HepG2 (cell line): ENCODE measurements around the gene SIRT7. TPM values are rescaled to one million over a fixed set of nuclear protein-coding genes. Genes with fewer than 3 reads are reported as not detected.

Source experiments
- ELF1 ChIP-seq: sonication (generic); formaldehyde crosslinking; IDR thresholded peaks from 2 replicates; pipeline ENCODE4 v1.4.0; 2020; ENCODE audit warnings: missing genetic modification reagents
- HNRNPK ChIP-seq: fragments of 200-400 bp; formaldehyde crosslinking; IDR thresholded peaks from 2 replicates; pipeline ENCODE4 v1.6.1; 2018; ENCODE audit warnings: low read length, low read depth, moderate library complexity, mild to moderate bottlenecking; ENCODE audit not compliant: poor library complexity, severe bottlenecking
- MAFF ChIP-seq: IDR thresholded peaks from 2 replicates; pipeline ENCODE4 v1.6.1; 2011; ENCODE audit warnings: low read depth, low read length, improper control_type of control experiment
- MXD4 ChIP-seq: IDR thresholded peaks from 2 replicates; pipeline ENCODE4 v1.6.1; 2016; ENCODE audit warnings: mild to moderate bottlenecking, missing biosample characterization, missing genetic modification reagents
- PHF21A ChIP-seq: sonication (generic); formaldehyde crosslinking; IDR thresholded peaks from 2 replicates; pipeline ENCODE4 v1.5.0; 2020; ENCODE audit warnings: mild to moderate bottlenecking, missing genetic modification reagents
- SIN3A ChIP-seq: IDR thresholded peaks from 2 replicates; pipeline ENCODE4 v1.6.1; 2011; ENCODE audit warnings: low read depth, mild to moderate bottlenecking, control low read depth, low read length, borderline replicate concordance
- TEAD2 ChIP-seq: sonication (generic); formaldehyde crosslinking; IDR thresholded peaks from 2 replicates; pipeline ENCODE4 v1.9.0; 2021; ENCODE audit warnings: missing genetic modification reagents
- ZNF354B ChIP-seq: sonication (generic); formaldehyde crosslinking; IDR thresholded peaks from 2 replicates; pipeline ENCODE4 v1.8.0; 2022; ENCODE audit warnings: mild to moderate bottlenecking, missing genetic modification reagents
- ZNF672 ChIP-seq: sonication (generic); formaldehyde crosslinking; IDR thresholded peaks from 2 replicates; pipeline ENCODE4 v1.8.1; 2022; ENCODE audit warnings: missing genetic modification reagents
- ZNF781 ChIP-seq: sonication (generic); formaldehyde crosslinking; IDR thresholded peaks from 2 replicates; pipeline ENCODE4 v1.5.1; 2020; ENCODE audit warnings: borderline replicate concordance, mild to moderate bottlenecking, missing genetic modification reagents; ENCODE audit errors: not compliant biosample characterization
- polyA plus RNA-seq, 8 experiments: library from polyadenylated mRNA; depleted of rRNA in 3 of 8; stranded (reverse) in 7 of 8; unstranded in 1 of 8; fragments of >200 nt; fragmentation: Illumina TruSeq in 4 of 8; extraction: Trizol in 4 of 8; gene quantifications; 2 replicates each; pipeline versions ENCODE4 v1.2.1 to v1.2.3, GENCODE V29; 2011 to 2016; ENCODE audit warnings: low read depth in 4 of 8, missing spikeins in 1 of 8, mixed read lengths in 1 of 8; ENCODE audit not compliant: insufficient read depth in 1 of 8
- total RNA-seq, 5 experiments: library from RNA; depleted of rRNA; stranded (reverse); fragments of >200 nt; fragmentation: Illumina TruSeq; extraction: Trizol; gene quantifications; 2 replicates each; pipeline ENCODE4 v1.2.3, GENCODE V29; 2016; ENCODE audit warnings: low read depth in 1 of 5
- TF ChIP-seq, protein P1 (sequence below), 2 experiments: sonication (generic) in 1 of 2; formaldehyde crosslinking in 1 of 2; IDR thresholded peaks; 2 replicates each; pipeline versions ENCODE4 v1.6.1 to v1.9.0; 2014 to 2022; ENCODE audit warnings: antibody characterized with exemption in 1 of 2, borderline replicate concordance in 1 of 2, inconsistent platforms in 1 of 2, low read depth in 1 of 2, missing genetic modification reagents in 1 of 2
- TF ChIP-seq, protein P2 (sequence below): sonication (generic); formaldehyde crosslinking; IDR thresholded peaks from 2 replicates; pipeline ENCODE4 v1.5.0; 2020; ENCODE audit warnings: missing genetic modification reagents
- TF ChIP-seq, protein P3 (sequence below): sonication (generic); formaldehyde crosslinking; IDR thresholded peaks from 2 replicates; pipeline ENCODE4 v1.4.0; 2020; ENCODE audit warnings: missing genetic modification reagents, mild to moderate bottlenecking, borderline replicate concordance
- TF ChIP-seq, protein P4 (sequence below): IDR thresholded peaks from 2 replicates; pipeline ENCODE4 v1.6.1; 2012; ENCODE audit warnings: low read length, improper control_type of control experiment
- TF ChIP-seq, protein P5 (sequence below): sonication (generic); formaldehyde crosslinking; IDR thresholded peaks from 2 replicates; pipeline ENCODE4 v1.4.0; 2020; ENCODE audit warnings: low read depth, mild to moderate bottlenecking, missing genetic modification reagents

The SIRT7 gene
- total and polyA plus RNA-seq, 2 of the 13 experiments (the other 11 are each of a cell fraction or from before 2014, with no cell fraction given): 8.3 to 24.8 TPM

DNA sequence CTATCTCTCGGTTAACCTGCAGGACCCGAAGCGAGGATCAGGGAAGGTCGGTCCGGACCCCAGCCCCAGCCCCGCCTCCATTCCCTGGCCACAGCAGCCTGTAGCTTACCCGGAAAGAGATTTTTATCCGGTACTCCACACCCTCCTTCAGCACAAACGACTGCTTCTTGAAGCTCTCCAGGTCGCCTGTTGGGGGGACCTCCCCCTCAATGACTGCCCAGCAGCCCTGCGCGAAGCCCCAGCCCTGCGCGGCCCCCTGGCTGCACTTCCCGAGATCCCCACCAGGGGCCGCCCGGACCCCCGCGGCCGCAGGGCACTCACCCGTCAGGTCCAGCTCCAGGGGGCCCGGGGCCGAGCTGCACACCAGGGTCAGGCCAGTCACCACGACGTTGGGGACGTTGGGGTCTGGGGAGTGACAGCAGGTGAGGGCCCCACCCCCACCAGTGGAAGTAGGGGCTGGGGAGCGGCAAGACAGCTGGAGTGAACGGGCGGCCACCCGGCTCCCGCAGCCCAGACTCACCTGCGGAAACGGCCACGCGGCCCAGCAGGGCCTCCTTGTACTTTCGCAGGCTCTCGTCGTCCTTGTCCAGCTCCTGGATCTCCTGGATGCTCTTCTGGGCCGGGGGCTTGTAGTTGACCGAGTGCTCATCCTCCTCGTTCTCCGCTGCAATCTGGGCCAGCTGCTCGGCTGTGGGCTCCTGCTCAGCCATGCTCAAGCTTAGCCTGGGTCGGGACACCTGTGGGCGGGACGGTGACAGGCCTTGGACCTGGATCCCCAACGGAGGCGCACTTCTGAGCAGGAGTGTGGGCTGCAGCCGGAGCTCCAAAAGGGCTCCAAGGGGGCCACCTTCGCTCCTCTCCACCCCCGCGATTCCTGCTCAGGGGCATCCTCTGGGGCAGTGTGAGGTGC, 48.5 kb downstream of the SIRT7 start (continued):
- TF ChIP-seq PHF21A (CRISPR knock-in tag): no peak
- TF ChIP-seq ZNF354B (CRISPR knock-in tag): peak; percentile 85
- TF ChIP-seq SIN3A: no peak
- TF ChIP-seq MAFF: no peak
- TF ChIP-seq, protein P1, sequence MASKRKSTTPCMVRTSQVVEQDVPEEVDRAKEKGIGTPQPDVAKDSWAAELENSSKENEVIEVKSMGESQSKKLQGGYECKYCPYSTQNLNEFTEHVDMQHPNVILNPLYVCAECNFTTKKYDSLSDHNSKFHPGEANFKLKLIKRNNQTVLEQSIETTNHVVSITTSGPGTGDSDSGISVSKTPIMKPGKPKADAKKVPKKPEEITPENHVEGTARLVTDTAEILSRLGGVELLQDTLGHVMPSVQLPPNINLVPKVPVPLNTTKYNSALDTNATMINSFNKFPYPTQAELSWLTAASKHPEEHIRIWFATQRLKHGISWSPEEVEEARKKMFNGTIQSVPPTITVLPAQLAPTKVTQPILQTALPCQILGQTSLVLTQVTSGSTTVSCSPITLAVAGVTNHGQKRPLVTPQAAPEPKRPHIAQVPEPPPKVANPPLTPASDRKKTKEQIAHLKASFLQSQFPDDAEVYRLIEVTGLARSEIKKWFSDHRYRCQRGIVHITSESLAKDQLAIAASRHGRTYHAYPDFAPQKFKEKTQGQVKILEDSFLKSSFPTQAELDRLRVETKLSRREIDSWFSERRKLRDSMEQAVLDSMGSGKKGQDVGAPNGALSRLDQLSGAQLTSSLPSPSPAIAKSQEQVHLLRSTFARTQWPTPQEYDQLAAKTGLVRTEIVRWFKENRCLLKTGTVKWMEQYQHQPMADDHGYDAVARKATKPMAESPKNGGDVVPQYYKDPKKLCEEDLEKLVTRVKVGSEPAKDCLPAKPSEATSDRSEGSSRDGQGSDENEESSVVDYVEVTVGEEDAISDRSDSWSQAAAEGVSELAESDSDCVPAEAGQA (IDR thresholded peaks at IDR 0.05; ENCODE audit: low read depth): 0 out of 2 replicates have a peak, but pooled peaks have one; percentile 43
- TF ChIP-seq, protein P1 (CRISPR knock-in tag; IDR thresholded peaks at IDR 0.05; ENCODE audit: borderline replicate concordance): no peak
- no peak for TF ChIP-seq MXD4 (CRISPR knock-in tag)
- TF ChIP-seq, protein P2, sequence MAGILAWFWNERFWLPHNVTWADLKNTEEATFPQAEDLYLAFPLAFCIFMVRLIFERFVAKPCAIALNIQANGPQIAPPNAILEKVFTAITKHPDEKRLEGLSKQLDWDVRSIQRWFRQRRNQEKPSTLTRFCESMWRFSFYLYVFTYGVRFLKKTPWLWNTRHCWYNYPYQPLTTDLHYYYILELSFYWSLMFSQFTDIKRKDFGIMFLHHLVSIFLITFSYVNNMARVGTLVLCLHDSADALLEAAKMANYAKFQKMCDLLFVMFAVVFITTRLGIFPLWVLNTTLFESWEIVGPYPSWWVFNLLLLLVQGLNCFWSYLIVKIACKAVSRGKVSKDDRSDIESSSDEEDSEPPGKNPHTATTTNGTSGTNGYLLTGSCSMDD (CRISPR knock-in tag): no peak
- TF ChIP-seq ELF1 (CRISPR knock-in tag): no peak
- TF ChIP-seq ZNF672 (CRISPR knock-in tag): peak; percentile 52; the same call in 1 of the 2 replicates
- TF ChIP-seq, protein P3, sequence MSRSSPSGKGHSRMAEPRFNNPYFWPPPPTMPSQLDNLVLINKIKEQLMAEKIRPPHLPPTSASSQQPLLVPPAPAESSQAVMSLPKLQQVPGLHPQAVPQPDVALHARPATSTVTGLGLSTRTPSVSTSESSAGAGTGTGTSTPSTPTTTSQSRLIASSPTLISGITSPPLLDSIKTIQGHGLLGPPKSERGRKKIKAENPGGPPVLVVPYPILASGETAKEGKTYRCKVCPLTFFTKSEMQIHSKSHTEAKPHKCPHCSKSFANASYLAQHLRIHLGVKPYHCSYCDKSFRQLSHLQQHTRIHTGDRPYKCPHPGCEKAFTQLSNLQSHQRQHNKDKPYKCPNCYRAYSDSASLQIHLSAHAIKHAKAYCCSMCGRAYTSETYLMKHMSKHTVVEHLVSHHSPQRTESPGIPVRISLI: no peak
- TF ChIP-seq, protein P4, sequence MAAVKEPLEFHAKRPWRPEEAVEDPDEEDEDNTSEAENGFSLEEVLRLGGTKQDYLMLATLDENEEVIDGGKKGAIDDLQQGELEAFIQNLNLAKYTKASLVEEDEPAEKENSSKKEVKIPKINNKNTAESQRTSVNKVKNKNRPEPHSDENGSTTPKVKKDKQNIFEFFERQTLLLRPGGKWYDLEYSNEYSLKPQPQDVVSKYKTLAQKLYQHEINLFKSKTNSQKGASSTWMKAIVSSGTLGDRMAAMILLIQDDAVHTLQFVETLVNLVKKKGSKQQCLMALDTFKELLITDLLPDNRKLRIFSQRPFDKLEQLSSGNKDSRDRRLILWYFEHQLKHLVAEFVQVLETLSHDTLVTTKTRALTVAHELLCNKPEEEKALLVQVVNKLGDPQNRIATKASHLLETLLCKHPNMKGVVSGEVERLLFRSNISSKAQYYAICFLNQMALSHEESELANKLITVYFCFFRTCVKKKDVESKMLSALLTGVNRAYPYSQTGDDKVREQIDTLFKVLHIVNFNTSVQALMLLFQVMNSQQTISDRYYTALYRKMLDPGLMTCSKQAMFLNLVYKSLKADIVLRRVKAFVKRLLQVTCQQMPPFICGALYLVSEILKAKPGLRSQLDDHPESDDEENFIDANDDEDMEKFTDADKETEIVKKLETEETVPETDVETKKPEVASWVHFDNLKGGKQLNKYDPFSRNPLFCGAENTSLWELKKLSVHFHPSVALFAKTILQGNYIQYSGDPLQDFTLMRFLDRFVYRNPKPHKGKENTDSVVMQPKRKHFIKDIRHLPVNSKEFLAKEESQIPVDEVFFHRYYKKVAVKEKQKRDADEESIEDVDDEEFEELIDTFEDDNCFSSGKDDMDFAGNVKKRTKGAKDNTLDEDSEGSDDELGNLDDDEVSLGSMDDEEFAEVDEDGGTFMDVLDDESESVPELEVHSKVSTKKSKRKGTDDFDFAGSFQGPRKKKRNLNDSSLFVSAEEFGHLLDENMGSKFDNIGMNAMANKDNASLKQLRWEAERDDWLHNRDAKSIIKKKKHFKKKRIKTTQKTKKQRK: no peak
- TF ChIP-seq, protein P5, sequence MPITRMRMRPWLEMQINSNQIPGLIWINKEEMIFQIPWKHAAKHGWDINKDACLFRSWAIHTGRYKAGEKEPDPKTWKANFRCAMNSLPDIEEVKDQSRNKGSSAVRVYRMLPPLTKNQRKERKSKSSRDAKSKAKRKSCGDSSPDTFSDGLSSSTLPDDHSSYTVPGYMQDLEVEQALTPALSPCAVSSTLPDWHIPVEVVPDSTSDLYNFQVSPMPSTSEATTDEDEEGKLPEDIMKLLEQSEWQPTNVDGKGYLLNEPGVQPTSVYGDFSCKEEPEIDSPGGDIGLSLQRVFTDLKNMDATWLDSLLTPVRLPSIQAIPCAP (CRISPR knock-in tag): no peak
- TF ChIP-seq HNRNPK: peak; percentile 81
- peak; percentile 12 for TF ChIP-seq ZNF781 (CRISPR knock-in tag)
- no peak for TF ChIP-seq TEAD2 (CRISPR knock-in tag)
